Measurements from ENCODE around the gene BICDL2. TPM values are rescaled to one million over a fixed set of nuclear protein-coding genes. Genes with fewer than 3 reads are reported as not detected.

BICDL2 gene
- polyA plus RNA-seq, 1 of the 3 experiments (the other 2 are of a cell fraction): not detected

DNA sequence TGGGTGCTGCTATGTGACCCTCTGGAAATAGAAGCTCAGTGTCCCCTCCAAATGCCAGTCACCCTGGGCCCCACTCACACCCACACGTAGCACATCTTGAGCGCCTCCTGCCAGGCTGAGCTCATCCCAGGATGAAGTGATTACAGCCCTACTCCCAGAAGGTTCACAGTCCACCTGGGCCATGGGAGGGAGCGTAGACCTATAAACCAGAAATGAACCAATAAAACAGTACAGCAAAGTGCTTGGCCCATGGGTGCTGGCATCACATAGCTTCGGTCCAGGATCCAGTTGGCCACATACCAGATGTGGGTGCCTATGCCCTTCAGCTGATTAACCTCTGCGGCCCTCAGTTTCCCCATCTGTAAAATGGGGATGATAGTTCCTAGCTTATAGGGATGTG lies 2.2 kb upstream of the BICDL2 start:
- POLR2A ChIA-PET: no interaction called here
- Histone ChIP-seq H3F3A (replicated peaks; ENCODE audit: insufficient read depth) (no peaks in the 10 kb centered on the region), H3K36me3 (replicated peaks in 1 of 2; ENCODE audit: control insufficient read depth in 1 of 2, insufficient read depth in 2 of 2, low read length in 1 of 2) (no peaks in the 10 kb centered on the region), H3K27ac (ENCODE audit: low read depth in 2 of 2, low read length in 1 of 2) (no peak overlapping the region), H2AFZ (ENCODE audit: low read depth) (no peak overlapping the region), H3K9ac (no peak overlapping the region), H3K4me2 (no peak overlapping the region), H3K4me1 (ENCODE audit: control insufficient read depth in 1 of 2, insufficient read depth in 2 of 2, low read depth in 1 of 2, low read length in 1 of 2) (no peaks in the 10 kb centered on the region), H3K4me3 (ENCODE audit: low read depth in 2 of 2, low read length in 1 of 2) (no peak overlapping the region), H3K79me2 (ENCODE audit: insufficient read depth) (no peaks in the 10 kb centered on the region), H3K9me3 (no peaks in the 10 kb centered on the region), H3K27me3 (ENCODE audit: insufficient read depth) (peaks cover 83% of the 10 kb centered on the region), H3K9me2 (no peaks in the 10 kb centered on the region), H4K20me1 (ENCODE audit: insufficient read depth) (no peaks in the 10 kb centered on the region)
- TF ChIP-seq GATA2 (CRISPR knock-in tag; IDR thresholded peaks at IDR 0.05) (no peak), SIN3A (IDR thresholded peaks at IDR 0.05; ENCODE audit: borderline replicate concordance, low read depth, low read length) (no peak), MXI1 (IDR thresholded peaks at IDR 0.05; ENCODE audit: low read depth, low read length) (no peak), FOXM1 (IDR thresholded peaks at IDR 0.05; ENCODE audit: low read depth) (no peak), TEAD4 (IDR thresholded peaks at IDR 0.05; ENCODE audit: borderline replicate concordance, insufficient read depth) (no peak), RFX5 (IDR thresholded peaks at IDR 0.05; ENCODE audit: low read length) (no peak), SMC3 (IDR thresholded peaks at IDR 0.05; ENCODE audit: low read depth, low read length) (no peak), CHD2 (IDR thresholded peaks at IDR 0.05; ENCODE audit: low read length, partially characterized antibody) (no peak), JUND (IDR thresholded peaks at IDR 0.05) (no peak), EZH2phosphoT487 (IDR thresholded peaks at IDR 0.05; ENCODE audit: borderline replicate concordance, low read depth) (no peak), RAD21 (IDR thresholded peaks at IDR 0.05; ENCODE audit: low read length) (no peak), MEF2A (IDR thresholded peaks at IDR 0.05; ENCODE audit: borderline replicate concordance, low read depth) (no peak), POLR2AphosphoS5 (IDR thresholded peaks at IDR 0.05; ENCODE audit: low read depth, low read length) (no peak), RCOR1 (IDR thresholded peaks at IDR 0.05; ENCODE audit: low read length) (no peak), TCF12 (IDR thresholded peaks at IDR 0.05) (no peak)
- TF ChIP-seq, protein P1, sequence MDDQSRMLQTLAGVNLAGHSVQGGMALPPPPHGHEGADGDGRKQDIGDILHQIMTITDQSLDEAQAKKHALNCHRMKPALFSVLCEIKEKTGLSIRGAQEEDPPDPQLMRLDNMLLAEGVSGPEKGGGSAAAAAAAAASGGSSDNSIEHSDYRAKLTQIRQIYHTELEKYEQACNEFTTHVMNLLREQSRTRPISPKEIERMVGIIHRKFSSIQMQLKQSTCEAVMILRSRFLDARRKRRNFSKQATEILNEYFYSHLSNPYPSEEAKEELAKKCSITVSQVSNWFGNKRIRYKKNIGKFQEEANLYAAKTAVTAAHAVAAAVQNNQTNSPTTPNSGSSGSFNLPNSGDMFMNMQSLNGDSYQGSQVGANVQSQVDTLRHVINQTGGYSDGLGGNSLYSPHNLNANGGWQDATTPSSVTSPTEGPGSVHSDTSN (IDR thresholded peaks at IDR 0.05): no peak
- TF ChIP-seq, protein P2, sequence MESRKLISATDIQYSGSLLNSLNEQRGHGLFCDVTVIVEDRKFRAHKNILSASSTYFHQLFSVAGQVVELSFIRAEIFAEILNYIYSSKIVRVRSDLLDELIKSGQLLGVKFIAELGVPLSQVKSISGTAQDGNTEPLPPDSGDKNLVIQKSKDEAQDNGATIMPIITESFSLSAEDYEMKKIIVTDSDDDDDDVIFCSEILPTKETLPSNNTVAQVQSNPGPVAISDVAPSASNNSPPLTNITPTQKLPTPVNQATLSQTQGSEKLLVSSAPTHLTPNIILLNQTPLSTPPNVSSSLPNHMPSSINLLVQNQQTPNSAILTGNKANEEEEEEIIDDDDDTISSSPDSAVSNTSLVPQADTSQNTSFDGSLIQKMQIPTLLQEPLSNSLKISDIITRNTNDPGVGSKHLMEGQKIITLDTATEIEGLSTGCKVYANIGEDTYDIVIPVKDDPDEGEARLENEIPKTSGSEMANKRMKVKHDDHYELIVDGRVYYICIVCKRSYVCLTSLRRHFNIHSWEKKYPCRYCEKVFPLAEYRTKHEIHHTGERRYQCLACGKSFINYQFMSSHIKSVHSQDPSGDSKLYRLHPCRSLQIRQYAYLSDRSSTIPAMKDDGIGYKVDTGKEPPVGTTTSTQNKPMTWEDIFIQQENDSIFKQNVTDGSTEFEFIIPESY (IDR thresholded peaks at IDR 0.05; ENCODE audit: borderline replicate concordance, low read depth): no peak
- TF ChIP-seq, protein P3, sequence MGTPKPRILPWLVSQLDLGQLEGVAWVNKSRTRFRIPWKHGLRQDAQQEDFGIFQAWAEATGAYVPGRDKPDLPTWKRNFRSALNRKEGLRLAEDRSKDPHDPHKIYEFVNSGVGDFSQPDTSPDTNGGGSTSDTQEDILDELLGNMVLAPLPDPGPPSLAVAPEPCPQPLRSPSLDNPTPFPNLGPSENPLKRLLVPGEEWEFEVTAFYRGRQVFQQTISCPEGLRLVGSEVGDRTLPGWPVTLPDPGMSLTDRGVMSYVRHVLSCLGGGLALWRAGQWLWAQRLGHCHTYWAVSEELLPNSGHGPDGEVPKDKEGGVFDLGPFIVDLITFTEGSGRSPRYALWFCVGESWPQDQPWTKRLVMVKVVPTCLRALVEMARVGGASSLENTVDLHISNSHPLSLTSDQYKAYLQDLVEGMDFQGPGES (IDR thresholded peaks at IDR 0.05; ENCODE audit: low read depth, low read length): no peak
- 75% methylated on average over 2 of the region's 5 CpGs for WGBS (ENCODE audit: low lambda C conversion rate)
- DNase-seq: no peak
- CTCF ChIA-PET: interaction anchor here (1.1 to 8.5 kb wide), 5 partner anchors 7 to 93 kb away, joined by 3 to 141 read pairs (median 3); no protein-coding TSS in a partner anchor

All from SK-N-SH (cell line).